H1 (cell line): Measurements from ENCODE around the gene KCNAB2. TPM values are rescaled to one million over a fixed set of nuclear protein-coding genes. Genes with fewer than 3 reads are reported as not detected.

Experiments
- CBX5 ChIP-seq: fragments of 300-800, 300-1000 bp; sonication (generic); IDR thresholded peaks from 2 replicates; pipeline ENCODE4 v1.7.1; 2016; ENCODE audit warnings: antibody characterized with exemption, low read length, low read depth
- EGR1 ChIP-seq: IDR thresholded peaks from 2 replicates; pipeline ENCODE4 v1.6.1; 2011; ENCODE audit warnings: low read depth, low read length, borderline replicate concordance
- GABPA ChIP-seq: IDR thresholded peaks from 2 replicates; pipeline ENCODE4 v1.6.1; 2011; ENCODE audit warnings: mild to moderate bottlenecking, low read length, moderate library complexity, borderline replicate concordance; ENCODE audit not compliant: insufficient read depth
- GTF2F1 ChIP-seq: IDR thresholded peaks from 2 replicates; pipeline ENCODE4 v1.6.1; 2012; ENCODE audit warnings: low read depth, low read length, improper control_type of control experiment, borderline replicate concordance
- HDAC6 ChIP-seq: IDR thresholded peaks from one replicate; pipeline ENCODE4 v1.7.1; 2012; ENCODE audit warnings: low read depth, mild to moderate bottlenecking, inconsistent platforms, low read length, moderate library complexity
- KDM1A ChIP-seq: fragments of 200-600, 300-600 bp; sonication (generic); IDR thresholded peaks from 2 replicates; pipeline ENCODE4 v1.7.1; 2016; ENCODE audit warnings: mild to moderate bottlenecking, low read length, borderline replicate concordance
- MAX ChIP-seq: IDR thresholded peaks from 2 replicates; pipeline ENCODE4 v1.6.1; 2012; ENCODE audit warnings: inconsistent platforms
- YY1 ChIP-seq: IDR thresholded peaks from 2 replicates; pipeline ENCODE4 v1.6.1; 2011; ENCODE audit warnings: low read depth, mild to moderate bottlenecking, low read length
- polyA plus RNA-seq, 7 experiments: library from polyadenylated mRNA; depleted of rRNA in 3 of 7; stranded (reverse) in 5 of 7; unstranded in 2 of 7; fragments of >200 nt in 5 of 7; fragments of 200-250 nt in 2 of 7; gene quantifications; 1 replicate in 5 of 7; 2 replicates in 1 of 7; 4 replicates in 1 of 7; pipeline versions ENCODE4 v1.2.1 to v1.2.3, GENCODE V29; 2011 to 2013; ENCODE audit warnings: missing spikeins in 2 of 7, mixed read lengths in 2 of 7
- total RNA-seq: library from RNA; stranded (reverse); fragmentation: NEBNext Ultra II Directional; extraction: Animal tissue kit (Norgen Biotek cat#: 25700); gene quantifications from 2 replicates; pipeline ENCODE4 v1.2.1, GENCODE V29; 2021

The KCNAB2 gene
- total and polyA plus RNA-seq, 2 of the 8 experiments (the other 6 are each of a cell fraction or from before 2014, with no cell fraction given): 4.5 to 7.0 TPM

GRCh38 chr1:6026095-6026809, 19.4 kb upstream of the KCNAB2 start (continued):
- no peak for TF ChIP-seq KDM1A
- TF ChIP-seq MAX: peak; percentile 87
- no peak for TF ChIP-seq EGR1
- TF ChIP-seq YY1: no peak
- TF ChIP-seq GTF2F1: no peak
- peak; percentile 47; the same call in 1 of the 2 replicates for TF ChIP-seq GABPA
- no peak for TF ChIP-seq HDAC6
- TF ChIP-seq CBX5: no peak
